GM12891 (cell line): ENCODE measurements around the gene LAMP5.

Experiments
- POLR2A ChIP-seq: IDR thresholded peaks from 2 replicates; pipeline ENCODE4 v1.6.1; 2011; ENCODE audit warnings: low read depth, low read length, control low read depth
- POLR2AphosphoS5 ChIP-seq: IDR thresholded peaks from 2 replicates; pipeline ENCODE4 v1.6.1; 2011; ENCODE audit warnings: low read depth, low read length, control low read depth
- POU2F2 ChIP-seq: IDR thresholded peaks from 2 replicates; pipeline ENCODE4 v1.6.1; 2011; ENCODE audit warnings: low read depth, mild to moderate bottlenecking, control low read depth, low read length, moderate library complexity
- SPI1 ChIP-seq: IDR thresholded peaks from 2 replicates; pipeline ENCODE4 v1.6.1; 2011; ENCODE audit warnings: low read depth, low read length, control low read depth
- TAF1 ChIP-seq: IDR thresholded peaks from 2 replicates; pipeline ENCODE4 v1.6.1; 2011; ENCODE audit warnings: low read depth, low read length, control low read depth

- no peak for TF ChIP-seq POLR2A
- TF ChIP-seq POLR2AphosphoS5 = no peak
- no peak for TF ChIP-seq TAF1
- no peak for TF ChIP-seq SPI1
- TF ChIP-seq POU2F2 = no peak
Observed at GRCh38 chr20:9476174-9476573, 38.2 kb upstream of the LAMP5 start.
